Natural killer cell (primary cell): Measurements from ENCODE around the gene PKP3. TPM values are rescaled to one million over a fixed set of nuclear protein-coding genes. Genes with fewer than 3 reads are reported as not detected.
A peak's percentile ranks its signal among the peaks of the same experiment; 100 is the strongest.

Source experiments
- ATAC-seq, 3 donors: fragments of 150-1000 bp in 2 of 3; fragments of 200-7000 bp in 1 of 3; cut with Tn5 transposase; 1 replicate in 1 of 3; 2 replicates in 2 of 3; pipeline ENCODE4 v1.10.0; 2021; ENCODE audit warnings: mild to moderate bottlenecking in 2 of 3, moderate library complexity in 2 of 3
- DNase-seq, 2 donors: peaks; one replicate each; pipeline versions ENCODE4 v3.0.0 to v3.0.0-alpha.2; 2013 to 2021; ENCODE audit warnings: mixed read lengths in 1 of 2
- H3K27ac ChIP-seq: one replicate; pipeline ENCODE4 v1.5.1; 2013; ENCODE audit warnings: mild to moderate bottlenecking, low read length
- H3K27me3 ChIP-seq: one replicate; pipeline ENCODE4 v1.6.1; 2013; ENCODE audit warnings: low read length; ENCODE audit not compliant: control insufficient read depth, insufficient read depth
- H3K36me3 ChIP-seq: one replicate; pipeline ENCODE4 v1.6.1; 2013; ENCODE audit warnings: low read length; ENCODE audit not compliant: control insufficient read depth, insufficient read depth
- H3K4me1 ChIP-seq: one replicate; pipeline ENCODE4 v1.6.1; 2013; ENCODE audit warnings: low read length; ENCODE audit not compliant: control insufficient read depth, insufficient read depth
- H3K4me3 ChIP-seq: one replicate; pipeline ENCODE4 v1.5.1; 2013; ENCODE audit warnings: low read length
- H3K9me3 ChIP-seq: one replicate; pipeline ENCODE4 v1.6.1; 2013; ENCODE audit warnings: low read length; ENCODE audit not compliant: control insufficient read depth, insufficient read depth
- H3K27ac Mint-ChIP-seq, 2 donors: one replicate each; pipeline ENCODE4 v1.8.0; 2022; ENCODE audit warnings: mild to moderate bottlenecking in 2 of 2, mixed read lengths in 2 of 2, moderate library complexity in 1 of 2
- H3K27me3 Mint-ChIP-seq, 2 donors: one replicate each; pipeline ENCODE4 v1.8.0; 2022; ENCODE audit warnings: low read depth in 2 of 2, mixed read lengths in 2 of 2
- H3K36me3 Mint-ChIP-seq: one replicate; pipeline ENCODE4 v1.8.0; 2022; ENCODE audit warnings: mixed read lengths
- H3K4me1 Mint-ChIP-seq, 2 donors: one replicate each; pipeline ENCODE4 v1.8.0; 2022; ENCODE audit warnings: mixed read lengths in 2 of 2
- H3K4me3 Mint-ChIP-seq: one replicate; pipeline ENCODE4 v1.8.0; 2022; ENCODE audit warnings: mild to moderate bottlenecking, moderate library complexity, mixed read lengths
- H3K9me3 Mint-ChIP-seq, 2 donors: one replicate each; pipeline ENCODE4 v1.8.0; 2022; ENCODE audit warnings: mixed read lengths in 2 of 2
- CTCF ChIP-seq: fragments of 200-600 bp; IDR thresholded peaks from one replicate; pipeline ENCODE4 v1.8.0; 2022; ENCODE audit warnings: antibody characterized with exemption
- WGBS: methylation state at CpG from one replicate; pipeline ENCODE4 v1.1.7; 2013; ENCODE audit warnings: missing lambda C conversion rate; ENCODE audit not compliant: insufficient coverage; 5-methylcytosine and 5-hydroxymethylcytosine counted together
- intact Hi-C: fragments of 100-400 bp; cut with micrococcal nuclease; formaldehyde crosslinking; loops from one replicate; pipeline ENCODE4 v1.14.2; 2022
- total RNA-seq, 4 donors: library from RNA; stranded (reverse); fragments of 120-200 nt in 1 of 4; gene quantifications; one replicate each; pipeline versions ENCODE4 v1.2.3 to v1.2.4, GENCODE V29; 2013 to 2022

The PKP3 gene
- total RNA-seq, 3 donors from 2014 or later (not counting 1 experiment from before 2014, with no cell fraction given), result 0.29 to 0.56 TPM; not detected in 1

GRCh38 chr11:412641-413119 is 18.7 kb downstream of the PKP3 start:
- Histone ChIP-seq H3K27ac (no peak overlapping the region), H3K9me3 (no peaks in the 10 kb centered on the region), H3K36me3 (peaks cover 19% of the 10 kb centered on the region), H3K4me1 (peaks cover 69% of the 10 kb centered on the region), H3K27me3 (no peaks in the 10 kb centered on the region), H3K4me3 (peak overlapping the region; percentile 70)
- intact Hi-C loops, result no loop called here
- peak overlapping the region; percentile 96 for H3K4me3 Mint-ChIP-seq
- ATAC-seq (no peak), DNase-seq (peak in 1 of 2 donors; percentile 13)
- peak overlapping the region in 1 of 2 donors; percentile 63 for H3K27ac Mint-ChIP-seq
- WGBS, result 65% methylated on average over 15 of the region's 15 CpGs
- no peaks in the 10 kb centered on the region for H3K36me3 Mint-ChIP-seq
- H3K9me3 Mint-ChIP-seq, result no peaks in the 10 kb centered on the region
- H3K27me3 Mint-ChIP-seq, result no peaks in the 10 kb centered on the region
- H3K4me1 Mint-ChIP-seq, result peaks cover 17 to 43% of the 10 kb centered on the region in 2 donors
- TF ChIP-seq CTCF, result no peak

- Histone ChIP-seq H3K4me1 (peaks cover 66% of the 10 kb centered on the region), H3K9me3 (no peaks in the 10 kb centered on the region), H3K27ac (peak overlapping the region; percentile 22), H3K4me3 (peak overlapping the region; percentile 70), H3K36me3 (peaks cover 17% of the 10 kb centered on the region), H3K27me3 (no peaks in the 10 kb centered on the region)
- Mint-ChIP-seq H3K4me3 (peak overlapping the region; percentile 96), H3K27me3 (no peaks in the 10 kb centered on the region), H3K4me1 (peaks cover 17 to 48% of the 10 kb centered on the region in 2 donors), H3K9me3 (no peaks in the 10 kb centered on the region), H3K36me3 (no peaks in the 10 kb centered on the region), H3K27ac (peak overlapping the region; percentile 63 to 67)
- ATAC-seq (peak in 1 of 3 donors; percentile 28), DNase-seq (peak; percentile 15 to 50)
- 27% methylated on average over 14 of the region's 14 CpGs for WGBS
- no peak for TF ChIP-seq CTCF
- intact Hi-C loops, result loop anchor here (2.0 kb wide), 1 partner anchor 37 kb away; the partner anchor contains the start of gene PTDSS2
Observed at GRCh38 chr11:413120-414081, 19.4 kb downstream of the PKP3 start.

GRCh38 chr11:414318-414857 is 20.4 kb downstream of the PKP3 start:
- Histone ChIP-seq H3K9me3 (no peaks in the 10 kb centered on the region), H3K27me3 (no peaks in the 10 kb centered on the region), H3K4me1 (peaks cover 58% of the 10 kb centered on the region), H3K36me3 (peaks cover 8% of the 10 kb centered on the region), H3K27ac (peak overlapping the region; percentile 19), H3K4me3 (peak overlapping the region; percentile 70)
- Mint-ChIP-seq H3K36me3 (no peaks in the 10 kb centered on the region), H3K4me1 (peaks cover 17 to 49% of the 10 kb centered on the region in 2 donors), H3K27ac (peak overlapping the region; percentile 82 to 84), H3K4me3 (peak overlapping the region; percentile 96), H3K27me3 (no peaks in the 10 kb centered on the region), H3K9me3 (no peaks in the 10 kb centered on the region)
- under 1% methylated on average over 9 of the region's 9 CpGs for WGBS
- intact Hi-C loops, result loop anchor here (2.0 kb wide), 1 partner anchor 36 kb away; the partner anchor contains the start of gene PTDSS2
- ATAC-seq (peak; percentile 17 to 49 (median 34)), DNase-seq (peak in 1 of 2 donors; percentile 46)
- no peak for TF ChIP-seq CTCF
